Lower leg skin (tissue), 3 donors: ENCODE measurements around the gene RIIAD1.

ENCODE experiments used
- CTCF ChIP-seq, 3 donors: fragments of 450-650 bp; IDR thresholded peaks; one replicate each; pipeline ENCODE4 v1.5.1; 2016; ENCODE audit warnings: antibody characterized with exemption in 3 of 3, mild to moderate bottlenecking in 3 of 3, moderate library complexity in 2 of 3
- POLR2A ChIP-seq, 2 donors: fragments of 450-650 bp; IDR thresholded peaks; one replicate each; pipeline ENCODE4 v1.6.1; 2016 to 2017; ENCODE audit warnings: antibody characterized with exemption in 2 of 2, mild to moderate bottlenecking in 1 of 2, moderate library complexity in 1 of 2

DNA sequence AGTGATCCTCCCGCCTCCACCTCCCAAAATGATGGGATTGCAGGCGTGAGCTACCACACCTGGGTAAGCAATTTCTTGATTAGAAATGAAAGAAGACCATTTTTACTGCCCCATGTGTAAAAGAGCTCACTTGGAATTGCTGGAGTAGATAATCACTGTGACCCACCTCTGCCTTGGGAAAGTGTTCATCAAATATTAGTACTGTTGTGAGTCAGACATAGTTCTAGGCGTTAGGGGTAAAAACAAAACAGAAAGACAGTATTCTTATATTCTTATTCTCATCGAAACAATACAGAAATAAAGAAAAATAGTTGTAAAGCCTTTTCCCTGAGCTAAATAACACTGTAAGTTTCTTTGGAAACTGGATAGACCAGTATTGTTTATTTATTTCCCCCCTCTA lies 40.9 kb upstream of the RIIAD1 start:
- TF ChIP-seq CTCF (IDR thresholded peaks at IDR 0.05) (no peak), POLR2A (IDR thresholded peaks at IDR 0.05) (no peak)
